ENCODE results near the gene SMIM44. TPM values are rescaled to one million over a fixed set of nuclear protein-coding genes. Genes with fewer than 3 reads are reported as not detected.

SMIM44 gene
- total and polyA plus RNA-seq, 2 donors (not counting 1 experiment from before 2014, with no cell fraction given) = not detected

GRCh38 chr19:3443840-3444694, 39.2 kb downstream of the SMIM44 start:
- H3K4me3 ChIP-seq (replicated peaks in 1 of 4; ENCODE audit: control extremely low read depth in 1 of 4, insufficient read depth in 1 of 4, low read depth in 3 of 4, low read length in 4 of 4) = no peak overlapping the region
- H3K79me2 ChIP-seq (ENCODE audit: control insufficient read depth, insufficient read depth, low read length) = peaks cover 35% of the 10 kb centered on the region
- H2AFZ ChIP-seq (ENCODE audit: low read length) = no peak overlapping the region
- H3K9ac ChIP-seq (ENCODE audit: insufficient read depth, low read length) = no peak overlapping the region
- H3K27me3 ChIP-seq (ENCODE audit: control insufficient read depth, insufficient read depth, low read length) = no peaks in the 10 kb centered on the region
- no peak overlapping the region for H3K4me2 ChIP-seq (ENCODE audit: extremely low read depth, insufficient read depth, low read length)
- TF ChIP-seq CTCF (conservative IDR thresholded peaks at IDR 0.05 in 1 of 2, IDR thresholded peaks at IDR 0.05 in 1 of 2; ENCODE audit: low read depth in 1 of 2, low read length in 2 of 2) (no peak), EZH2 (IDR thresholded peaks at IDR 0.05; ENCODE audit: low read length, missing control alignments) (no peak)
- H3K27ac ChIP-seq (ENCODE audit: insufficient read depth, low read length) = peak overlapping the region; percentile 57
- H3K4me1 ChIP-seq (ENCODE audit: control insufficient read depth, extremely low read depth, insufficient read depth, low read length) = peaks cover 7% of the 10 kb centered on the region
- no peaks in the 10 kb centered on the region for H4K20me1 ChIP-seq (ENCODE audit: control insufficient read depth, extremely low read depth, insufficient read depth, low read length)
- DNase-seq (ENCODE audit: low read depth in 2 of 2) = peak; percentile 15 to 68
- H3K9me3 ChIP-seq (ENCODE audit: control insufficient read depth, insufficient read depth, low read depth, low read length) = no peaks in the 10 kb centered on the region
- H3K36me3 ChIP-seq (ENCODE audit: control insufficient read depth, insufficient read depth, low read length) = peaks cover 25% of the 10 kb centered on the region

- no peak overlapping the region for H3K27ac ChIP-seq (ENCODE audit: insufficient read depth, low read length)
- H3K4me2 ChIP-seq (ENCODE audit: extremely low read depth, insufficient read depth, low read length) = no peak overlapping the region
- no peak for TF ChIP-seq EZH2 (IDR thresholded peaks at IDR 0.05; ENCODE audit: low read length, missing control alignments)
- TF ChIP-seq CTCF (conservative IDR thresholded peaks at IDR 0.05 in 1 of 2, IDR thresholded peaks at IDR 0.05 in 1 of 2; ENCODE audit: low read depth in 1 of 2, low read length in 2 of 2) = no peak
- DNase-seq (ENCODE audit: low read depth in 2 of 2) = no peak
- H2AFZ ChIP-seq (ENCODE audit: low read length) = no peak overlapping the region
- no peaks in the 10 kb centered on the region for H4K20me1 ChIP-seq (ENCODE audit: control insufficient read depth, extremely low read depth, insufficient read depth, low read length)
- peaks cover 7% of the 10 kb centered on the region for H3K4me1 ChIP-seq (ENCODE audit: control insufficient read depth, extremely low read depth, insufficient read depth, low read length)
- peaks cover 26% of the 10 kb centered on the region for H3K36me3 ChIP-seq (ENCODE audit: control insufficient read depth, insufficient read depth, low read length)
- H3K4me3 ChIP-seq (replicated peaks in 1 of 4; ENCODE audit: control extremely low read depth in 1 of 4, insufficient read depth in 1 of 4, low read depth in 3 of 4, low read length in 4 of 4) = no peak overlapping the region
- no peak overlapping the region for H3K9ac ChIP-seq (ENCODE audit: insufficient read depth, low read length)
- H3K9me3 ChIP-seq (ENCODE audit: control insufficient read depth, insufficient read depth, low read depth, low read length) = no peaks in the 10 kb centered on the region
- peaks cover 37% of the 10 kb centered on the region for H3K79me2 ChIP-seq (ENCODE audit: control insufficient read depth, insufficient read depth, low read length)
- H3K27me3 ChIP-seq (ENCODE audit: control insufficient read depth, insufficient read depth, low read length) = no peaks in the 10 kb centered on the region
Measured at GRCh38 chr19:3442487-3443071, 40.7 kb downstream of the SMIM44 start.

GRCh38 chr19:3441986-3442329, 41.3 kb downstream of the SMIM44 start:
- Histone ChIP-seq H2AFZ (ENCODE audit: low read length) (no peak overlapping the region), H3K4me2 (ENCODE audit: extremely low read depth, insufficient read depth, low read length) (no peak overlapping the region), H3K9ac (ENCODE audit: insufficient read depth, low read length) (no peak overlapping the region), H3K27ac (ENCODE audit: insufficient read depth, low read length) (no peak overlapping the region), H3K79me2 (ENCODE audit: control insufficient read depth, insufficient read depth, low read length) (peaks cover 35% of the 10 kb centered on the region), H4K20me1 (ENCODE audit: control insufficient read depth, extremely low read depth, insufficient read depth, low read length) (no peaks in the 10 kb centered on the region), H3K4me1 (ENCODE audit: control insufficient read depth, extremely low read depth, insufficient read depth, low read length) (peaks cover 7% of the 10 kb centered on the region), H3K9me3 (ENCODE audit: control insufficient read depth, insufficient read depth, low read depth, low read length) (no peaks in the 10 kb centered on the region), H3K27me3 (ENCODE audit: control insufficient read depth, insufficient read depth, low read length) (no peaks in the 10 kb centered on the region), H3K36me3 (ENCODE audit: control insufficient read depth, insufficient read depth, low read length) (peaks cover 24% of the 10 kb centered on the region), H3K4me3 (replicated peaks in 1 of 4; ENCODE audit: control extremely low read depth in 1 of 4, insufficient read depth in 1 of 4, low read depth in 3 of 4, low read length in 4 of 4) (no peak overlapping the region)
- no peak for DNase-seq (ENCODE audit: low read depth in 2 of 2)
- TF ChIP-seq CTCF (conservative IDR thresholded peaks at IDR 0.05 in 1 of 2, IDR thresholded peaks at IDR 0.05 in 1 of 2; ENCODE audit: low read depth in 1 of 2, low read length in 2 of 2) (no peak), EZH2 (IDR thresholded peaks at IDR 0.05; ENCODE audit: low read length, missing control alignments) (no peak)
